ENCODE data around the gene WDFY4. TPM values are rescaled to one million over a fixed set of nuclear protein-coding genes. Genes with fewer than 3 reads are reported as not detected.

The WDFY4 gene
- polyA plus RNA-seq, 1 of the 3 experiments (the other 2 are of a cell fraction): not detected

DNA sequence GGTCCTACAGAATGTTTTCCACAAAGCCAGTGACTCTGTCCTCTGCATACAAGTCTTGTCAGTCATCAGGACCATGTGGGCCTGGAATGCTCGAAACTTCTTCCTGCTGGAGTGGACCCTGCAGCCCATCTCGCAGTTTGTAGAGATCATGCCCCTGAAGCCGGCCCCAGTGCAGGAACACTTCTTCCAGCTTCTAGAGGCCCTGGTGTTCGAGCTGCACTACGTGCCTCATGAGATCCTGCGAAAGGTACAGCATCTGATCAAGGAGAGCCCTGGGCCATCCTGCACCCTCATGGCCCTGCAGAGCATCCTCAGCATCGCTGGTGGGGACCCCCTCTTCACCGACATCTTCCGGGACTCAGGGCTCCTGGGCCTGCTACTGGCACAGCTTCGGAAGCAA is 46.5 kb downstream of the WDFY4 start:
- H4K20me1 ChIP-seq (ENCODE audit: insufficient read depth): no peaks in the 10 kb centered on the region
- CTCF ChIA-PET: no interaction called here
- no peaks in the 10 kb centered on the region for H3F3A ChIP-seq (replicated peaks; ENCODE audit: insufficient read depth)
- no peak for TF ChIP-seq POLR2AphosphoS5 (IDR thresholded peaks at IDR 0.05; ENCODE audit: low read depth, low read length)
- TF ChIP-seq FOXM1 (IDR thresholded peaks at IDR 0.05; ENCODE audit: low read depth): no peak
- no peak for TF ChIP-seq YY1 (IDR thresholded peaks at IDR 0.05; ENCODE audit: low read depth)
- no peak for TF ChIP-seq SMC3 (IDR thresholded peaks at IDR 0.05; ENCODE audit: low read depth, low read length)
- no peak for TF ChIP-seq CTCF (IDR thresholded peaks at IDR 0.05)
- TF ChIP-seq, protein P1, sequence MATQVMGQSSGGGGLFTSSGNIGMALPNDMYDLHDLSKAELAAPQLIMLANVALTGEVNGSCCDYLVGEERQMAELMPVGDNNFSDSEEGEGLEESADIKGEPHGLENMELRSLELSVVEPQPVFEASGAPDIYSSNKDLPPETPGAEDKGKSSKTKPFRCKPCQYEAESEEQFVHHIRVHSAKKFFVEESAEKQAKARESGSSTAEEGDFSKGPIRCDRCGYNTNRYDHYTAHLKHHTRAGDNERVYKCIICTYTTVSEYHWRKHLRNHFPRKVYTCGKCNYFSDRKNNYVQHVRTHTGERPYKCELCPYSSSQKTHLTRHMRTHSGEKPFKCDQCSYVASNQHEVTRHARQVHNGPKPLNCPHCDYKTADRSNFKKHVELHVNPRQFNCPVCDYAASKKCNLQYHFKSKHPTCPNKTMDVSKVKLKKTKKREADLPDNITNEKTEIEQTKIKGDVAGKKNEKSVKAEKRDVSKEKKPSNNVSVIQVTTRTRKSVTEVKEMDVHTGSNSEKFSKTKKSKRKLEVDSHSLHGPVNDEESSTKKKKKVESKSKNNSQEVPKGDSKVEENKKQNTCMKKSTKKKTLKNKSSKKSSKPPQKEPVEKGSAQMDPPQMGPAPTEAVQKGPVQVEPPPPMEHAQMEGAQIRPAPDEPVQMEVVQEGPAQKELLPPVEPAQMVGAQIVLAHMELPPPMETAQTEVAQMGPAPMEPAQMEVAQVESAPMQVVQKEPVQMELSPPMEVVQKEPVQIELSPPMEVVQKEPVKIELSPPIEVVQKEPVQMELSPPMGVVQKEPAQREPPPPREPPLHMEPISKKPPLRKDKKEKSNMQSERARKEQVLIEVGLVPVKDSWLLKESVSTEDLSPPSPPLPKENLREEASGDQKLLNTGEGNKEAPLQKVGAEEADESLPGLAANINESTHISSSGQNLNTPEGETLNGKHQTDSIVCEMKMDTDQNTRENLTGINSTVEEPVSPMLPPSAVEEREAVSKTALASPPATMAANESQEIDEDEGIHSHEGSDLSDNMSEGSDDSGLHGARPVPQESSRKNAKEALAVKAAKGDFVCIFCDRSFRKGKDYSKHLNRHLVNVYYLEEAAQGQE (IDR thresholded peaks at IDR 0.05; ENCODE audit: low read depth, low read length): no peak
- no peak for TF ChIP-seq FOSL2 (IDR thresholded peaks at IDR 0.05; ENCODE audit: borderline replicate concordance, low read depth)
- TF ChIP-seq, protein P2, sequence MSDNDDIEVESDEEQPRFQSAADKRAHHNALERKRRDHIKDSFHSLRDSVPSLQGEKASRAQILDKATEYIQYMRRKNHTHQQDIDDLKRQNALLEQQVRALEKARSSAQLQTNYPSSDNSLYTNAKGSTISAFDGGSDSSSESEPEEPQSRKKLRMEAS (IDR thresholded peaks at IDR 0.05; ENCODE audit: low read depth): no peak
- TF ChIP-seq NFIC (IDR thresholded peaks at IDR 0.05; ENCODE audit: borderline replicate concordance): no peak
- TF ChIP-seq RAD21 (IDR thresholded peaks at IDR 0.05; ENCODE audit: low read length): no peak
- no peak for TF ChIP-seq MEF2A (IDR thresholded peaks at IDR 0.05; ENCODE audit: borderline replicate concordance, low read depth)
- no peak for TF ChIP-seq ELF1 (IDR thresholded peaks at IDR 0.05)
- no peak for TF ChIP-seq TEAD4 (IDR thresholded peaks at IDR 0.05; ENCODE audit: borderline replicate concordance, insufficient read depth)
- no peak for TF ChIP-seq GATA2 (CRISPR knock-in tag; IDR thresholded peaks at IDR 0.05)
- no peaks in the 10 kb centered on the region for H3K79me2 ChIP-seq (ENCODE audit: insufficient read depth)
- H3K9me2 ChIP-seq: no peaks in the 10 kb centered on the region
- 17% methylated on average over 3 of the region's 10 CpGs for WGBS (ENCODE audit: low lambda C conversion rate)
- no peak overlapping the region for H2AFZ ChIP-seq (ENCODE audit: low read depth)
- H3K4me2 ChIP-seq: no peak overlapping the region
- no peaks in the 10 kb centered on the region for H3K27me3 ChIP-seq (ENCODE audit: insufficient read depth)
- no peak for DNase-seq
- no peaks in the 10 kb centered on the region for H3K4me1 ChIP-seq (ENCODE audit: control insufficient read depth in 1 of 2, insufficient read depth in 2 of 2, low read depth in 1 of 2, low read length in 1 of 2)
- H3K4me3 ChIP-seq (ENCODE audit: low read depth in 2 of 2, low read length in 1 of 2): no peak overlapping the region
- H3K9ac ChIP-seq: no peak overlapping the region
- no peaks in the 10 kb centered on the region for H3K36me3 ChIP-seq (replicated peaks in 1 of 2; ENCODE audit: control insufficient read depth in 1 of 2, insufficient read depth in 2 of 2, low read length in 1 of 2)
- H3K9me3 ChIP-seq: no peaks in the 10 kb centered on the region
- POLR2A ChIA-PET: no interaction called here
- no peak overlapping the region for H3K27ac ChIP-seq (ENCODE audit: low read depth in 2 of 2, low read length in 1 of 2)

GRCh38 chr10:48731654-48732053 is 47.0 kb downstream of the WDFY4 start:
- H3K9ac ChIP-seq: no peak overlapping the region
- H3F3A ChIP-seq (replicated peaks; ENCODE audit: insufficient read depth): no peaks in the 10 kb centered on the region
- POLR2A ChIA-PET: no interaction called here
- no CpG with 5 or more reads among the region's 2 CpGs for WGBS (ENCODE audit: low lambda C conversion rate)
- no peaks in the 10 kb centered on the region for H3K79me2 ChIP-seq (ENCODE audit: insufficient read depth)
- H3K36me3 ChIP-seq (replicated peaks in 1 of 2; ENCODE audit: control insufficient read depth in 1 of 2, insufficient read depth in 2 of 2, low read length in 1 of 2): no peaks in the 10 kb centered on the region
- no peaks in the 10 kb centered on the region for H3K9me3 ChIP-seq
- no peaks in the 10 kb centered on the region for H4K20me1 ChIP-seq (ENCODE audit: insufficient read depth)
- H3K27me3 ChIP-seq (ENCODE audit: insufficient read depth): no peaks in the 10 kb centered on the region
- CTCF ChIA-PET: no interaction called here
- no peaks in the 10 kb centered on the region for H3K9me2 ChIP-seq
- H3K4me1 ChIP-seq (ENCODE audit: control insufficient read depth in 1 of 2, insufficient read depth in 2 of 2, low read depth in 1 of 2, low read length in 1 of 2): no peaks in the 10 kb centered on the region
- no peak for DNase-seq
- H3K4me2 ChIP-seq: no peak overlapping the region
- H3K27ac ChIP-seq (ENCODE audit: low read depth in 2 of 2, low read length in 1 of 2): no peak overlapping the region
- no peak overlapping the region for H2AFZ ChIP-seq (ENCODE audit: low read depth)
- no peak overlapping the region for H3K4me3 ChIP-seq (ENCODE audit: low read depth in 2 of 2, low read length in 1 of 2)
- TF ChIP-seq PBX3 (IDR thresholded peaks at IDR 0.05) (no peak), FOXJ3 (CRISPR knock-in tag; IDR thresholded peaks at IDR 0.05) (no peak), SIN3A (IDR thresholded peaks at IDR 0.05; ENCODE audit: borderline replicate concordance, low read depth, low read length) (no peak), GABPA (IDR thresholded peaks at IDR 0.05; ENCODE audit: low read depth) (no peak), POLR2AphosphoS5 (IDR thresholded peaks at IDR 0.05; ENCODE audit: low read depth, low read length) (no peak), CTCF (IDR thresholded peaks at IDR 0.05) (no peak), MEF2A (IDR thresholded peaks at IDR 0.05; ENCODE audit: borderline replicate concordance, low read depth) (no peak), RCOR1 (IDR thresholded peaks at IDR 0.05; ENCODE audit: low read length) (no peak), EZH2phosphoT487 (IDR thresholded peaks at IDR 0.05; ENCODE audit: borderline replicate concordance, low read depth) (no peak), ELF1 (IDR thresholded peaks at IDR 0.05) (no peak), NRF1 (IDR thresholded peaks at IDR 0.05; ENCODE audit: low read depth, low read length) (no peak)
